Right lobe of liver (tissue), 4 donors: ENCODE measurements around the gene DLGAP5.

Experiments
- POLR2A ChIP-seq: fragments of 450-650 bp; IDR thresholded peaks from one replicate; pipeline ENCODE4 v1.6.1; 2017; ENCODE audit warnings: antibody characterized with exemption, mild to moderate bottlenecking
- TF ChIP-seq, protein P1 (sequence below), 4 donors: fragments of 200-600 bp in 3 of 4; fragments of 450-650 bp in 1 of 4; IDR thresholded peaks; one replicate each; pipeline versions ENCODE4 v1.5.1 to v1.8.0; 2016 to 2022; ENCODE audit warnings: antibody characterized with exemption in 4 of 4, mild to moderate bottlenecking in 2 of 4
- donor health status: DM: no; HTN: no; CAD: no.
- donor health status: DM: no; HTN: no; CAD: no.
- donor health status: DM: no; HTN: yes; CAD: no.

DNA sequence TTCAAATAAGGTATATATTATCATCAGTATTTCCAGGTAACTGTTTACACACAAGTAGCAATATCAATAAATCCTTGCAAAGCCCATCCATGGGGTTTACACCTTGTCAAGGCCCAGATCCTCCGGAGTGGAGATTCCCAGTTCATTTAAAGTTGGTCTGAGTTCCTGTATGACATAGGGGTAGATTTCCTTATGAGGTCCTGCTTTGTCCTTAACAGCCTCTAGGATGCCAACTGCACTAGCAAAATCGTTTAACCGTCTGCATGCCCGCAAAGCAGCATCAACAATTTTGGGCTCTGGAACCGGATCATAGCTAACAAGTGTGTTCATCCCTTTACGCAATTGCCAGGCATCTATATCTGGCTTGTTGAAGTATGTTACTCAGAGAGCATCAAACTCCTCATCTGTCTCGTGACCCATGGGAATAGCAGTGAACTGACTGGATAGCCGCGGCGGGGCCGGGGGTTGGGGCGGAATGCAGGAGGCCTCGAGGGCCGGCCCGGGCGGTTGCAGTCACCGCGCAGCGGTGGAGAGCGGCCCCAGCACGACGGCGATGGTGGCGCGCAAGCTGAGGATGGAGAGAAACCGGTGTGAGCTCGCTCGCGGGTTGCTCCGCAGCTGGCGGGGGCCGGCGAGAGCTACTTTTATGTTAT is 49.3 kb upstream of the DLGAP5 start:
- TF ChIP-seq, protein P1, sequence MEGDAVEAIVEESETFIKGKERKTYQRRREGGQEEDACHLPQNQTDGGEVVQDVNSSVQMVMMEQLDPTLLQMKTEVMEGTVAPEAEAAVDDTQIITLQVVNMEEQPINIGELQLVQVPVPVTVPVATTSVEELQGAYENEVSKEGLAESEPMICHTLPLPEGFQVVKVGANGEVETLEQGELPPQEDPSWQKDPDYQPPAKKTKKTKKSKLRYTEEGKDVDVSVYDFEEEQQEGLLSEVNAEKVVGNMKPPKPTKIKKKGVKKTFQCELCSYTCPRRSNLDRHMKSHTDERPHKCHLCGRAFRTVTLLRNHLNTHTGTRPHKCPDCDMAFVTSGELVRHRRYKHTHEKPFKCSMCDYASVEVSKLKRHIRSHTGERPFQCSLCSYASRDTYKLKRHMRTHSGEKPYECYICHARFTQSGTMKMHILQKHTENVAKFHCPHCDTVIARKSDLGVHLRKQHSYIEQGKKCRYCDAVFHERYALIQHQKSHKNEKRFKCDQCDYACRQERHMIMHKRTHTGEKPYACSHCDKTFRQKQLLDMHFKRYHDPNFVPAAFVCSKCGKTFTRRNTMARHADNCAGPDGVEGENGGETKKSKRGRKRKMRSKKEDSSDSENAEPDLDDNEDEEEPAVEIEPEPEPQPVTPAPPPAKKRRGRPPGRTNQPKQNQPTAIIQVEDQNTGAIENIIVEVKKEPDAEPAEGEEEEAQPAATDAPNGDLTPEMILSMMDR (IDR thresholded peaks at IDR 0.05): no peak
- no peak for TF ChIP-seq POLR2A
